ENCODE measurements around the gene MAPKBP1.
"Not testable (repeated sequence)": the region's sequence is repeated elsewhere in the genome, so short reads cannot be mapped to it uniquely, and the experiment has no call there.

The MAPKBP1 gene, protein sequence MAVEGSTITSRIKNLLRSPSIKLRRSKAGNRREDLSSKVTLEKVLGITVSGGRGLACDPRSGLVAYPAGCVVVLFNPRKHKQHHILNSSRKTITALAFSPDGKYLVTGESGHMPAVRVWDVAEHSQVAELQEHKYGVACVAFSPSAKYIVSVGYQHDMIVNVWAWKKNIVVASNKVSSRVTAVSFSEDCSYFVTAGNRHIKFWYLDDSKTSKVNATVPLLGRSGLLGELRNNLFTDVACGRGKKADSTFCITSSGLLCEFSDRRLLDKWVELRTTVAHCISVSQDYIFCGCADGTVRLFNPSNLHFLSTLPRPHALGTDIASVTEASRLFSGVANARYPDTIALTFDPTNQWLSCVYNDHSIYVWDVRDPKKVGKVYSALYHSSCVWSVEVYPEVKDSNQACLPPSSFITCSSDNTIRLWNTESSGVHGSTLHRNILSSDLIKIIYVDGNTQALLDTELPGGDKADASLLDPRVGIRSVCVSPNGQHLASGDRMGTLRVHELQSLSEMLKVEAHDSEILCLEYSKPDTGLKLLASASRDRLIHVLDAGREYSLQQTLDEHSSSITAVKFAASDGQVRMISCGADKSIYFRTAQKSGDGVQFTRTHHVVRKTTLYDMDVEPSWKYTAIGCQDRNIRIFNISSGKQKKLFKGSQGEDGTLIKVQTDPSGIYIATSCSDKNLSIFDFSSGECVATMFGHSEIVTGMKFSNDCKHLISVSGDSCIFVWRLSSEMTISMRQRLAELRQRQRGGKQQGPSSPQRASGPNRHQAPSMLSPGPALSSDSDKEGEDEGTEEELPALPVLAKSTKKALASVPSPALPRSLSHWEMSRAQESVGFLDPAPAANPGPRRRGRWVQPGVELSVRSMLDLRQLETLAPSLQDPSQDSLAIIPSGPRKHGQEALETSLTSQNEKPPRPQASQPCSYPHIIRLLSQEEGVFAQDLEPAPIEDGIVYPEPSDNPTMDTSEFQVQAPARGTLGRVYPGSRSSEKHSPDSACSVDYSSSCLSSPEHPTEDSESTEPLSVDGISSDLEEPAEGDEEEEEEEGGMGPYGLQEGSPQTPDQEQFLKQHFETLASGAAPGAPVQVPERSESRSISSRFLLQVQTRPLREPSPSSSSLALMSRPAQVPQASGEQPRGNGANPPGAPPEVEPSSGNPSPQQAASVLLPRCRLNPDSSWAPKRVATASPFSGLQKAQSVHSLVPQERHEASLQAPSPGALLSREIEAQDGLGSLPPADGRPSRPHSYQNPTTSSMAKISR (N-terminal part only)

DNA sequence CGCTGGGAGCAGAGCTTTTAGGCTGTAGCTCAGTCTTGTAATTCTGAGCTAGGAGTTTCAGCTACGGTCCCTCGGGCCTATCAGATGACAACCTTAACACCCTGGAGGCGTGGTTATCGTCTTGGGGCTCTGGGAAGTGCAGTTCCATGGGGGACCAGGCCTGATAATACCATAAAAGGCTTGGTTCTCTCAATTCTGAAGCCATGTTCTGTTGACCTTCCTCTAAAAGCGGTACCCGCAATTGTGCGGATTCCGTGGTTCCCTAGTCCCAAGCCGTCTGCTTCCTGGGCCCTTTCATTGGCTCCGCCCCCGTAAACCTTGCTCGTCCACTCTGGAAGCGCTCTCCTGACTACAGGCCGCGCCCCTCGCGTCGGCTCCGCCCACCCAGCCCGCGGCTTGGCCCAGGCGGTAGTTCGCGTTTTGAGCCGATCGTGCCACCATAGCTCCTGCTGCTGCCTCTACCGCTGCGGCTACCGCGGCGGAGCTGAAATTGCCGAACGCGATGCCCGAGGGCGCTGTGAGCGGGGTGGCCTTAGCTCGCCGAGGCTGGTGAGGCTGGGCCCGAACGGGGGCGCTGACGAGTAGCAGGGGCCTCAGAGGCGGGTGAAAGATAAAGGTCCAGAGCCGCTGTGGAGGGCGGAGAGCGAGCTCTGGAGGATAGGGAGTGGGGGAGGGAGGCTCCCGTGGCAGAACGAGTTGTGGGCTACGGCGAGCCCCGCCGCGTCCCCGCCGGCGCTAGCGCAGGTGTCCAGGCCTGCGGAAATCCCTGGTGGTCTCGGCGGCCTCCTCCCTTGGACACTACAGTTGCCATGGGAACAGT lies at the start of gene MAPKBP1:
Gene MAPKBP1, plus strand, starts transcription at position 423 of the 820 bp plus-strand sequence. CDS start 792 bp downstream, outside the sequence.
- DNase-seq (ENCODE audit: low spot score) = peak; percentile 97

DNA sequence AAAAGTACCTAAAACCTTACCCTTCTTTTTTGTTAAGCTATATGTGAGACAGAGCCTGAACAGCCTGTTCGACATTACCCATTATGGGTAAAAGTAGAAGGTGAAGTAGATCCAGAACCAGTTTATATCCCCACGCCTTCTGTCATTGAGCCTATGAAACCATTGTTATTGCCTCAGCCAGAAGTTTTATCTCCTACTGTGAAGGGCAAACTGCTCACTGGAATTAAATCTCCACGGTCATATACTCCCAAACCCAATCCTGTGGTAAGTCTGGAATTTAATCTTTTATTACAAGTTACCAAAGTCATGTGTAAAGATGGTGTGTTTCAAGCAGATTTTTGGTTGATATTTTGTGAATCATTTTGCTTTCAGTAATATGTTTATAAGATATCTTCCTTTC lies 47.1 kb upstream of the MAPKBP1 start:
- no peak for DNase-seq (ENCODE audit: low spot score)

DNA sequence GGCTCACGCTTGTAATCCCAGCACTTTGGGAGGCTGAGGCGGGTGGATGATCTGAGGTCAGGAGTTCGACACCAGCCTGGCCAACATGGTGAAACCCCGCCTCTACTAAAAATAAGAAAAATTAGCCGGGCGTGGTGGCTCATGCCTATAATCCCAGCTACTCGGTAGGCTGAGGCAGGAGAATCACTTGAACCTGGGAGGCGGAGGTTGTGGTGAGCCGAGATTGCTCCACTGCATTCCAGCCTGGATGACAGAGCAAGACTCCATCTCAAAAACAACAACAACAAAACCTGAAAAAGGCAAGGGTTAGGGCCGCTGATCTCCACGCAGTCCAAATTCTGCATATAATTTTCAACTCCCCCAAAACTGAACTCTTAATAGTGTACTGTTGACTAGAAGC lies 46.2 kb upstream of the MAPKBP1 start:
- DNase-seq (ENCODE audit: low spot score) = not testable (repeated sequence)

DNA sequence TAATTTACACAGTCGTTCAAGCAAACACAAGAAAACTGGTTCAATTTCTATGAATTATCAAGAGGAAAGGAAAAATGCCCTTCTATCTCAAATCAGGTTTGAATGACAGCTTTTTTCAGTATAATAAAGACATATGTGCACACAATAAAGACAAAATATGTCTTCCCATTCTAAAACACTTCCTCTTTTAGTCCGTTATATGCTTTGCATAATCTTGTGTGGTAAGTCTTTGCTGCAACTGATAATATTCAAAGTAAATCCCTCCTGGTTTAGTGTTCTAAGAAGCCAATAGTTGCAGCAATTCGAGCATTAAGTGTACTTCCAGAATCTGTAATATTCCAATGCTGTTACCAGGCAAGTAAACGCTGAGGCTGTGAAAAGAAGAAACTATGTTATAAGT lies 43.7 kb upstream of the MAPKBP1 start:
- DNase-seq (ENCODE audit: low spot score) = no peak

DNA sequence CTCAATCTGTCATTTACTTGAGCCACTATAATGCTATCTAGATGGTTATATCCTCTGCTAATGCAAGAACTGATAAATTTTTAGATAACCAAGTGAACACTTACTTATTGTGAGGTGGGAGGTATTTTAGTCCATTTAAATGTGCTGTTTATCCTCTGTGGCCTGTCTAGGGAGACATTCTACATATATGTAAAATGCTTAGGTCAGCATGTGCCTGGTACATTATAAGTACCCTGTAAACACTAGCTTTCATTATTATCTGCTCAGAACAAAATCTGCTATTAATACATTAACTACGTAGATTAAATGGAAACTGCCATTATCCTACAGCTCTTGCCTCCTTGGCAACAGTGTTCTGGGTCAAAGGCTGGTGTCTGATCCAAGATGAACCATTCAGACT lies 41.8 kb upstream of the MAPKBP1 start:
- DNase-seq (ENCODE audit: low spot score) = no peak

DNA sequence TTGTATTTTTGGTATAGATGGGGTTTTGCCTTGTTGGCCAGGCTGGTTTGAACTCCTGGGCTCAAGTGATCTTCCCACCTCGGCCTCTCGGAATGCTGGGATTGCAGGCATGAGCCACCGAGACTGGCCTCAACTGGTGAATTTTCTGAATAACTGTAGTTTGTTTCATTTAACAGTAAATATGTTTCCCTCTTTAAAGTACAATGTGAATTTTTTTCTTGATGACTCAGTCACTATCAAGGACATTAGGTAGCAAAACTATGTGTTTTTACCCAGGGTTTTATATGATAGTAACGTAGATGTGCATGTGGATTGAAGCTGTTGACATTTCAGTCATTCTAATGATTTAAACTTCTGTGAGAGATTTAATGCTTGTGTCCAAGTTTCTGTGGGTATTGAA lies 40.2 kb upstream of the MAPKBP1 start:
- no peak for DNase-seq (ENCODE audit: low spot score)

DNA sequence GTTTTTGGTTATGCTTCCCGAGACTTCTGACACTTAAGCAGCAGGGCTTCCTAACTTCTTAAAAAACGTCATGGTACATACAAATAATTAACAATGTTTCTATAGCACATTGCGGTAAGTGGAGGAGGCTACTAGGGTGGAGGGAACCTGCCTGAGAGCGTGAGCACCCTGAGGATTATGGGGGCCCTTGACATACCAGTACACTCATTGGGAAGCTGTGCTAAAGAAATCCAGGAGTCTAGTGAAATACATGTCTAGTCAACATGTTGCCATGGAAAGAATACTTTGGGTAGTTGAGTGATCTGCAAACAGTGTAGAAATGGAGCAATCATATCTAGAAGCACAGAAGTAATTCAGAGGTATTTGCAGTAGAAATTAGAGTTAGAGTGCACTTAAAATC lies 39.2 kb upstream of the MAPKBP1 start:
- DNase-seq (ENCODE audit: low spot score) = no peak

DNA sequence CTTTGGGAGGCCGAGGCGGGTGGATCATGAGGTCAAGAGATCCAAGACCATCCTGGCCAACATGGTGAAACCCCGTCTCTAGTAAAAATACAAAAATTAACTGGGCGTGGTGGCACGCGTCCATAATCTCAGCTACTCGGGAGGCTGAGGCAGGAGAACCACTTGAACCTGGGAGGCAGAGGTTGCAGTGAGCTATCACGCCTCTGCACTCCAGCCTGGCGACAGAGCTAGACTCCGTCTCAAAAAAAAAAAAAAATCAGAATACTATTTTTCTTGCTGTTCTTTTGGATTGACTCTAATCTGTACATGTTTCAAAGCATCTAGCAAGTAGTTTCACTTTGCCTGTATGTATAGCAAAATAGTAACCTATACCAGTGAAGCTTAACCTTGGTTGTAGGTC lies 38.8 kb upstream of the MAPKBP1 start:
- not testable (repeated sequence) for DNase-seq (ENCODE audit: low spot score)

DNA sequence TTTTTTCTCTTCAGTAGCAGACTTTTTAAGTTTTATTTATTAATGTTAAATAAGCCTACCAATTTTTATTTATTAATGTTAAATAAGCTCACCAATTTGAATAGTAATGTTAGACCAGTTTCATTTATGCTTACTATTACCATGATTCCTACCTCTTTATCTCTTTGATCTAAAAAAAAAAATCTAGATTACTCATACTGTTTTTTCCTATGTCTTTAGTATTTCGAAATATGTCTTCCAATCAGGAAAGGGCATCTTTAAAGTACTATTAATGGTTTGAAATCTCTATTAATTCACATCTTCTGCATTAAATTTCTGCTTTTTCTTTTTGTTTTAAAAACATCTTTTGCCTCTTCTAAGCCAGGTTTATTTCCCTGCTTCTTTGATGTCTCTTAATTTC lies 27.5 kb upstream of the MAPKBP1 start:
- no peak for DNase-seq (ENCODE audit: low spot score)

DNA sequence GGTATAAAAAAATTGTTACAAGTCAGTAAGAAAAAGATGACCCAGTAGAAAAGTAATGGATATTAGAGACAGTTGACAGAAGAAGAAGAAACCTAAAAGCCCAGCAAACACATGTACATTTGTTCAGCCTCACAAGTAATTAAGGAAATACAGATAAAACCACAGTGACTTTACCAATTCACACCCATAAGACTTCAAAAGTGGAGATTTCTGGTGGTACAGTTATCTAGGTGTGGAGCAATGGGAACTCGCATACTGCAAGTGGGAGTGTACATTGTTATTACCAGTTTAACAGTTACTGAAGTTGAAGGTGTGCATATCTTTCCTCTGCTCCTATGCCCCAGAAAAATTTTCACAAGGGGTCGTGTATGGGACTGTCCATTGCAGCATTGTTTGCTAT lies 18.1 kb upstream of the MAPKBP1 start:
- DNase-seq (ENCODE audit: low spot score) = no peak

DNA sequence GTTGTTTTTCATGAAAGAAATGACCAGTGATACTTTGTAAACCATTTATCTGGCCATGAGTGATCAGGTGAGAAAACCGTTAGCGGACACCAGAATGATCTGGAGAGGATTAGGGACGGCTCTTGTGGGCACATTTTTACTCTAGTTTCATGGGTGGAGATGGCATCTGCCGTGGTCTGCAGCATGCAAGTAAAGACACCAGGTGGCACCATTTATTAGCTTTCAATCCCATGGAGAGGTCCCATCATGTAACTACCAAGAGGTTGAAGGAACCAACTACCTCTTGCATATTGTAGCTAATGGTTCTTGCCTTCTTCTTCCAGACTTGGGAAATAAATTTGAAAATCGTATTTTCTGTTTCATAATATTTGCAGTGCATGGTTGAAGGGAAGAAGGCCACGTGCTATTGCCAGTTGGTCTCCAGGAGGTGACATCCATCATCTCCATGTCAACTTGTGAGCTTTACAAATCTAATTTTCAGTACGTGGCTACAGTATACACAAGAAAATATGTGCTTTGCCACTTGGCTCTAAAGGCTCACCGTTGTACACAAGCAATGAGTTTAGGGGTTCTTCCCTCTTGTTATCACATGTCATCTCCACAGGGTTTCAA lies 1.5 kb upstream of the MAPKBP1 start:
- peak; percentile 77 for DNase-seq (ENCODE audit: low spot score)

DNA sequence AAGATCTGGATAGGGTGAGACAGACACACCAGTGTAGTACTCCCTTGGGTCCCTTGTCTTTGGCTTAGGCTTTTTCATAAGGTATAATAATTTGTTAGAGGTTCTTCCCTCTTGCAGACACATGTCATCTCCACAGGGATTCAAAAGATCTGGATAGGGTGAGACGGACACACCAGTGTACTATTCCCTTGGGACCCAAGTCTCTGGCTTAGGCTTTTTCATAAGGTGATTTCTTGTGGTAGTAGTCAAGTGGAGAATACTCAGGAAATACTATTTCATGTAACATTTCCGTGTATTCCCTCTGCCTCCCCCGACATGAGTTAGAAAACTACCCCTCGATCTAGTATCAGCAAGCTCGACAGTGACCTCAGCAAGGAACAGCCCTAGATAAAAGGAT lies 954 bp upstream of the MAPKBP1 start:
- DNase-seq (ENCODE audit: low spot score) = no peak

DNA sequence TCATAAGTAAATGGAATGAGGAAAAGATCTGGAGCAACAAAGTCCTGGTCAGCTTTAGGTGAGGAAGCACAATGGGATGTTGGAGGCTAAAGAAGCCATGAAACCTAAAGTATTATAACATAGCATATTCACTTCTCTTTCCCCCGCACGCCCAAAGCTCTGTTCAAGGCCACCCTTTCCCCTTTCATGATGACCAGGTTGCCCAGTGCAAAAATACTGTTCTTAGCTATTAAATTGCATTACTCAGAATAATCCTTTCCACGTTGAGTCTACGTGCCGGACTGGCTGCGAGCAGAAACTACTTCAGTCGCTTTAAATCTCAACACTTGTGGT lies 589 bp upstream of the MAPKBP1 start:
- no peak for DNase-seq (ENCODE audit: low spot score)

DNA sequence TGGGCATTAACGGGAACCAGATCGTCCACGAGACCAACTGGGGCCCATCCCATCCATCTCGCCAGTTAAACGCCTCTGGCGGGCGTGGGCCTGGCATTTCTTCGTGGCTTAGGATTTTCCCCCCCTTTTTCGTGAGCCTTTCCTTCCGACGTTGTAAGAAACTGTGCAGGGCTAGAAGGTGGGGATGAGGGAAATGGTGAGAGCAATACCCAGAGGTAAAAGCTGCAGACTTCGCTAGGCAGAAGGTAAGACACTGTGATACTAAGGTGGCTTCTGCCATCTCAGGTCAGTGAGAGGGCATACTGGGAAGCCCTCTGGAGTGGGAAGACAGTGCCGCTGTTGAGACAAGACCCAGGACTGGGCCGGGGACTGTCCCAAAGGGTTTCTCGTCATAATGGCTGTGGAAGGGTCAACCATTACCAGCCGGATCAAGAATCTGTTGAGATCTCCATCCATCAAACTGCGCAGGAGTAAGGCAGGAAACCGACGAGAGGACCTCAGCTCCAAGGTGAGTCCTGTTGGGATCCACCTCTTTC lies 666 bp downstream of the MAPKBP1 start:
- no peak for DNase-seq (ENCODE audit: low spot score)

DNA sequence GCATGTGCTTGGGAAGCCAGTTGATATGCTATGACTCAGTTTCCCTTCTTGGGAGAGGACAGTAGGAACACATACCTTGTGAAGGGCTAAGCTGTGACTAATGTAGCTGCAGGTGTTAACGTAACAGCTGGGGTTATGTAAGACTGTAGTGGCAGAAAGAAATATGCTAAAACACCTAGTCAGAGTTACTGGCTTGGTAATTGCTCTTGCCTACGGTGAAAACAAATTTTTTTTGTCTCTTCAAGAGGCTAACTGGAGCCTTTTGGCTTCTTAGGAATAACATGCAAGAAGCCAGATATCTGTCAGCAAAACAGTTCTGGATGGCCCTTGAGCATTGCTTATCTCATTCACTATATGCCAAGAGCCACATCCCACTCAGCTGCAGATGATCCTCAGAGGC lies 1.4 kb downstream of the MAPKBP1 start:
- no peak for DNase-seq (ENCODE audit: low spot score)

DNA sequence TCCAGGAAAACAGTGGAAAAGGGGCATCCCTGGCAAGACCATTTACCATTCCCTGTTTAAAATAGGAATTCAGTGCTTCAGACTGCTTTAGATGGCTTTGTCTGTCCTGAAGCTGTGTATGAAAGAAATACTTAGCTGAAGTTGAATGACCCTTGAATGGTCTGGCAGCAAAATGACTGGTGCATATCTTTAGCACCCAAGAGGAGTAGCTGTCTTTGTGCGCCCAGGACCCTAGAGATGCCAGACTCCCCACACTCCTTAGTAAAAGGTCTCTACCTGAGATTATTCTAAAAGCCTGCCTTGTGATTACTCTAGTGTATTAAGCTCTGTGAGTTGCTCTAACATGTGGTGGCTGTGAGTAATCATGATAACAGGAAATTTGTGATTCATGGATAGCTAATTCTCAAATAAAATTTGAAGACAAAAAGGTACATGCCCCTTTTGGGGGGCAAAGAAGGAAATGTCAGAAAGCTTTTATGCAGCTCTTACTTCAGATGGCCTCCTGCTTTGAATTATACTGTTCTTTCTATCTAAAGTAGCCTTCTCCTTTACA lies 3.2 kb downstream of the MAPKBP1 start:
- DNase-seq (ENCODE audit: low spot score) = no peak

DNA sequence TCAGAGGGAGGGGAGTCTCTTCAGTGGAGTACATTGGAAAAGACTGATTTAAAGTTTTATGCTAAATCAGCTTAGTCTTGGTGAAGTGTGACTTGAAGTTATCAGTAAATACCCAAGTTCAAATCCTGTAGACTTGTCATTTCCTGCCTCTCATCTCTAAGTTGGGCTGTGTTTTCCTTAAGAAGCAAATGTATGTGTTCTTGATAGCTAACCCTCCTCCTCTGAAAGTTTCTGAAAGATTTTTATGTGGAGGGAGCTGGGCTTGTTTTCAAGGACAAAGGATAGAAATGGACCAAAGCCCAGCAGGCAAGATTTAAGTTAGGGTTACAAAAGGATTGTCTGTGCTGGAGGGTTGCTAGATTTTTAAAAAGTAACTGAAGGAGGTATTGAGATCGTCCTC lies 4.2 kb downstream of the MAPKBP1 start:
- no peak for DNase-seq (ENCODE audit: low spot score)

DNA sequence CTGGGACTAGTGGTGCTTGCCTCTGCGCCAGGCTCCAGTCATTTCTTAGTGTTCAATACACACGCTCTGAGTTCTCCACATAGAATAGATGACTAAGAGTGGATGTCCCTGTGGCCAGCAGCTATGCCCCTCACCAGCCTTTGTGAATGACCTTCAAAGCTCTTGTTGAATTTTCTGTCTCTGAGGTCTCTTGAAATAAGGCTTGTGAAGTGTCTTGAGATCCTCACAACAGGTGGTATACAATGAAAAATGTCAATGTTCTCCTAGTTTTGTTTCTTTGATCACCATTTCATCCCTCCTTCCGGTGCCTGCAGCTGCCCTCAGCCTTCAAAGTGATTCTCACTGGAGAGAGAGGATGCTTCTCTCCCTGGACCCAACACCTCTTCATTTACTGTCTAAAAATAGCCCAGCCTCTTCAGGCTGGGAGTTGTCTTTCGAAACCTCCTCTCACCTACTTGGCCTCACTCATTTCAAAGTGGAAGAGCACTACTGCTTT lies 5.4 kb downstream of the MAPKBP1 start:
- DNase-seq (ENCODE audit: low spot score) = no peak

DNA sequence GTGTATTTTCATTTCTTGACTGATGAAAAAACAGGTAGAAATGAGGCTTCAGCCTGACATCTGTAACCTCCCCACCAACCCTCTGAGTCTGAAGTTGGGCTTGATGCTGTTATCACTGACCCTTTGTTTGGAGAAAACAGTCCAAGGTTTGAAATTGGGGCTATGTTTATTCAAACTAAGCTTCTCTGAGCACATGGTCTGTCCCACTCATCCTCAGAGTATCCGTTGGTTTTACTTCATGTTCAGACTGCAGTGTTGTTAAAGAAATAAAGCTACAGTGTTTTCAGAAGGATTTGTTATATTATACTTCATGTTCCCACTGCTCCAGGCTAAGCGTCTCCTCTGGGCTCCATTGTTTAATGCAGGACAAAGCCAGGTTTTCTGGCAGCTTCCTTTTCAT lies 6.0 kb downstream of the MAPKBP1 start:
- no peak for DNase-seq (ENCODE audit: low spot score)

DNA sequence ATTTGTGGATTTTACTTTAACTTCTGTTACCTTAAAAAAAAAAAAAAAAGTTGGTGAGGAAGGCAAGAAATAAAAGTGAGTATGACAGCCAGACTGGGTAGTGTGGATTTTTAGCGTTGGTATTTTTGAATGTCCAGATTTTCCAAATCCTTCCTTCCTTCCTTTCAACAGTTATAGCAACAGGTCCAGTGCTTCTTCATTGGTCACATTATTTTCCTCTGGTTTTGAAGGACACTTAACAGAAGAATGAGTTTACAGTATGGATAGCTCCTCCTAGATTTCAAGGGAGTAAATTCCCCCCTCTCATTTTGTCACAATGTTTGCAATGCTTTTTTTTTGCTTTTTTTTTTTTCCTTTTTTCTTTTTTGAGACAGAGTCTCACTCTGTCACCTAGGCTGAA lies 6.4 kb downstream of the MAPKBP1 start:
- DNase-seq (ENCODE audit: low spot score) = no peak

All from hematopoietic multipotent progenitor cell treated with erythropoietin and hydrocortisone succinate and interleukin-3 and kit ligand, for 17 days (in vitro differentiated cells).